Measurements from ENCODE around the gene CDCP2.

DNA sequence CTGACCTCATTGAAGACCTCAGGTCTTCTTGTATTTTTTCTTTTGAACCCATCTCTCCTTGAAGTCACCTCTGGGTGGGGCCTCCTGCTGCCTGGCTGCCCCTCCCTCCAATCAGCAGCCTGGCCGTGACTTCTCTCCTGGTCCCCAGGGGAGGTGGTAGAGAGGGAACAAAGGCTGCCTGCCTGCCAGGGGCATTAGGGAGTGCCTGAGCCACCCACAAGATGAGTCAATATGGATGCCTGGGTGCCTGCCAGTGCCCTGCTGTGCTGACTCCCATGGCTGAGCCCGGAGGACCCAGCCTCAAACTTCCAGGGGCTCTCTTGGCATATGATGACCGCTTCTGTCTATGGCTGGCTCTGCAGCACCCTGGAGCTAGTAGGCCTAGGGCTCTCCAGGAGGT, 5.3 kb upstream of the CDCP2 start:
- TF ChIP-seq, protein P1, sequence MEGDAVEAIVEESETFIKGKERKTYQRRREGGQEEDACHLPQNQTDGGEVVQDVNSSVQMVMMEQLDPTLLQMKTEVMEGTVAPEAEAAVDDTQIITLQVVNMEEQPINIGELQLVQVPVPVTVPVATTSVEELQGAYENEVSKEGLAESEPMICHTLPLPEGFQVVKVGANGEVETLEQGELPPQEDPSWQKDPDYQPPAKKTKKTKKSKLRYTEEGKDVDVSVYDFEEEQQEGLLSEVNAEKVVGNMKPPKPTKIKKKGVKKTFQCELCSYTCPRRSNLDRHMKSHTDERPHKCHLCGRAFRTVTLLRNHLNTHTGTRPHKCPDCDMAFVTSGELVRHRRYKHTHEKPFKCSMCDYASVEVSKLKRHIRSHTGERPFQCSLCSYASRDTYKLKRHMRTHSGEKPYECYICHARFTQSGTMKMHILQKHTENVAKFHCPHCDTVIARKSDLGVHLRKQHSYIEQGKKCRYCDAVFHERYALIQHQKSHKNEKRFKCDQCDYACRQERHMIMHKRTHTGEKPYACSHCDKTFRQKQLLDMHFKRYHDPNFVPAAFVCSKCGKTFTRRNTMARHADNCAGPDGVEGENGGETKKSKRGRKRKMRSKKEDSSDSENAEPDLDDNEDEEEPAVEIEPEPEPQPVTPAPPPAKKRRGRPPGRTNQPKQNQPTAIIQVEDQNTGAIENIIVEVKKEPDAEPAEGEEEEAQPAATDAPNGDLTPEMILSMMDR (IDR thresholded peaks at IDR 0.05; ENCODE audit: borderline replicate concordance, extremely low read depth, low read length, poor library complexity, severe bottlenecking), result no peak
- no peak for TF ChIP-seq EZH2 (IDR thresholded peaks at IDR 0.05; ENCODE audit: borderline replicate concordance, low read depth, low read length, severe bottlenecking)
